Neural progenitor cell (in vitro differentiated cells): ENCODE measurements around the gene ALOX12B. TPM values are rescaled to one million over a fixed set of nuclear protein-coding genes. Genes with fewer than 3 reads are reported as not detected.

Experiments used
- DNase-seq: peaks from one replicate; pipeline ENCODE4 v3.0.0-alpha.2; 2016; ENCODE audit warnings: low spot score
- H2AFZ ChIP-seq: fragments of 200-600 bp; sonication (generic); replicated peaks from 2 replicates; pipeline ENCODE4 v1.6.1; 2016; ENCODE audit warnings: antibody characterized with exemption
- H3F3A ChIP-seq: fragments of 200-600 bp; sonication (generic); 2 replicates; pipeline ENCODE4 v1.6.1; 2016; ENCODE audit warnings: antibody characterized with exemption, low read depth
- H3K27ac ChIP-seq: fragments of 200-600 bp; sonication (generic); 2 replicates; pipeline ENCODE4 v1.5.1; 2016; ENCODE audit warnings: mild to moderate bottlenecking
- H3K27me3 ChIP-seq: fragments of 200-600 bp; sonication (generic); 2 replicates; pipeline ENCODE4 v1.6.1; 2016; ENCODE audit warnings: mild to moderate bottlenecking, moderate library complexity
- H3K36me3 ChIP-seq: fragments of 200-600 bp; sonication (generic); 2 replicates; pipeline ENCODE4 v1.5.1; 2016
- H3K4me1 ChIP-seq: fragments of 200-600 bp; sonication (generic); 2 replicates; pipeline ENCODE4 v1.6.1; 2016; ENCODE audit warnings: mixed run types
- H3K4me2 ChIP-seq: fragments of 200-600 bp; sonication (generic); 2 replicates; pipeline ENCODE4 v1.6.1; 2016
- H3K4me3 ChIP-seq: fragments of 200-600 bp; sonication (generic); 2 replicates; pipeline ENCODE4 v1.5.1; 2016
- H3K79me2 ChIP-seq: fragments of 200-600 bp; sonication (generic); 2 replicates; pipeline ENCODE4 v1.6.1; 2016; ENCODE audit warnings: low read depth
- H3K9ac ChIP-seq: fragments of 200-600 bp; sonication (generic); 2 replicates; pipeline ENCODE4 v1.6.1; 2016
- H3K9me3 ChIP-seq: fragments of 200-600 bp; sonication (generic); 2 replicates; pipeline ENCODE4 v1.5.1; 2016; ENCODE audit warnings: low read depth
- H4K20me1 ChIP-seq: fragments of 200-600 bp; sonication (generic); 2 replicates; pipeline ENCODE4 v1.6.1; 2016; ENCODE audit warnings: low read depth
- H3K27ac Mint-ChIP-seq: 3 replicates; pipeline ENCODE4 v1.8.0; 2021; ENCODE audit warnings: mixed read lengths
- H3K27me3 Mint-ChIP-seq: 2 replicates; pipeline ENCODE4 v1.8.0; 2022; ENCODE audit warnings: low read depth, mild to moderate bottlenecking, inconsistent platforms, moderate library complexity, mixed read lengths; ENCODE audit not compliant: insufficient read depth
- H3K36me3 Mint-ChIP-seq: 3 replicates; pipeline ENCODE4 v1.8.0; 2021; ENCODE audit warnings: mixed read lengths
- H3K4me1 Mint-ChIP-seq: 3 replicates; pipeline ENCODE4 v1.8.0; 2021; ENCODE audit warnings: mixed read lengths
- H3K4me3 Mint-ChIP-seq: 3 replicates; pipeline ENCODE4 v1.8.0; 2021; ENCODE audit warnings: mild to moderate bottlenecking, moderate library complexity, mixed read lengths
- H3K9me3 Mint-ChIP-seq: 3 replicates; pipeline ENCODE4 v1.8.0; 2020; ENCODE audit warnings: mixed read lengths
- CTCF ChIP-seq: fragments of 200-600 bp; sonication (generic); IDR thresholded peaks from 2 replicates; pipeline ENCODE4 v1.5.1; 2017; ENCODE audit warnings: antibody characterized with exemption, mild to moderate bottlenecking
- EZH2 ChIP-seq: fragments of 200-600 bp; sonication (generic); IDR thresholded peaks from 2 replicates; pipeline ENCODE4 v1.6.1; 2017; ENCODE audit warnings: antibody characterized with exemption, mild to moderate bottlenecking, moderate library complexity
- EZH2phosphoT487 ChIP-seq: fragments of 200-600 bp; sonication (generic); IDR thresholded peaks from 2 replicates; pipeline ENCODE4 v1.6.1; 2017; ENCODE audit warnings: antibody characterized with exemption
- total RNA-seq: library from RNA; depleted of rRNA; stranded (reverse); fragments of >200 nt; gene quantifications from 2 replicates; pipeline ENCODE4 v1.2.3, GENCODE V29; 2015; ENCODE audit warnings: low replicate concordance

Gene ALOX12B
- total RNA-seq, 1 donor from 2014 or later, result not detected

GRCh38 chr17:8087952-8088230 is 375 bp upstream of the ALOX12B start:
- no peaks in the 10 kb centered on the region for H3K9me3 ChIP-seq
- no peak overlapping the region for H3K4me3 ChIP-seq
- no peak for DNase-seq
- H2AFZ ChIP-seq, result no peak overlapping the region
- H3K4me2 ChIP-seq, result no peak overlapping the region
- TF ChIP-seq CTCF (no peak), EZH2phosphoT487 (no peak), EZH2 (no peak)
- H3F3A ChIP-seq, result no peaks in the 10 kb centered on the region
- H3K4me1 ChIP-seq, result peaks cover 8% of the 10 kb centered on the region
- Mint-ChIP-seq H3K27me3 (peaks cover 14% of the 10 kb centered on the region), H3K4me3 (no peak overlapping the region), H3K36me3 (no peaks in the 10 kb centered on the region), H3K4me1 (peaks cover 5% of the 10 kb centered on the region), H3K9me3 (no peaks in the 10 kb centered on the region), H3K27ac (no peak overlapping the region)
- no peaks in the 10 kb centered on the region for H3K79me2 ChIP-seq
- H3K36me3 ChIP-seq, result no peaks in the 10 kb centered on the region
- H3K9ac ChIP-seq, result no peak overlapping the region
- H4K20me1 ChIP-seq, result no peaks in the 10 kb centered on the region
- no peak overlapping the region for H3K27ac ChIP-seq
- H3K27me3 ChIP-seq, result peaks cover 24% of the 10 kb centered on the region

- no peaks in the 10 kb centered on the region for H3K9me3 Mint-ChIP-seq
- no peak overlapping the region for H3K27ac Mint-ChIP-seq
- no peak for DNase-seq
- Histone ChIP-seq H3K79me2 (no peaks in the 10 kb centered on the region), H3K4me1 (peaks cover 4% of the 10 kb centered on the region), H3F3A (no peaks in the 10 kb centered on the region), H3K9ac (no peak overlapping the region), H3K27ac (no peak overlapping the region), H2AFZ (no peak overlapping the region), H3K27me3 (peaks cover 35% of the 10 kb centered on the region), H3K4me2 (no peak overlapping the region), H4K20me1 (no peaks in the 10 kb centered on the region), H3K4me3 (no peak overlapping the region), H3K36me3 (no peaks in the 10 kb centered on the region), H3K9me3 (no peaks in the 10 kb centered on the region)
- no peaks in the 10 kb centered on the region for H3K4me1 Mint-ChIP-seq
- no peak overlapping the region for H3K4me3 Mint-ChIP-seq
- H3K36me3 Mint-ChIP-seq, result no peaks in the 10 kb centered on the region
- TF ChIP-seq EZH2 (no peak), EZH2phosphoT487 (no peak), CTCF (no peak)
- peaks cover 20% of the 10 kb centered on the region for H3K27me3 Mint-ChIP-seq
Measured at GRCh38 chr17:8084250-8084649, 3.3 kb downstream of the ALOX12B start.

GRCh38 chr17:8082292-8082691 is 5.2 kb downstream of the ALOX12B start:
- Histone ChIP-seq H3K4me2 (no peak overlapping the region), H4K20me1 (no peaks in the 10 kb centered on the region), H3K4me1 (peaks cover 4% of the 10 kb centered on the region), H3K9ac (no peak overlapping the region), H2AFZ (no peak overlapping the region), H3K27me3 (peaks cover 47% of the 10 kb centered on the region), H3K27ac (no peak overlapping the region), H3K36me3 (no peaks in the 10 kb centered on the region), H3K79me2 (no peaks in the 10 kb centered on the region), H3K4me3 (no peak overlapping the region), H3F3A (no peaks in the 10 kb centered on the region), H3K9me3 (no peaks in the 10 kb centered on the region)
- H3K27me3 Mint-ChIP-seq, result peaks cover 21% of the 10 kb centered on the region
- peaks cover 2% of the 10 kb centered on the region for H3K9me3 Mint-ChIP-seq
- TF ChIP-seq EZH2, result no peak
- TF ChIP-seq CTCF, result no peak
- no peak for TF ChIP-seq EZH2phosphoT487
- DNase-seq, result no peak
- H3K4me3 Mint-ChIP-seq, result no peak overlapping the region
- no peaks in the 10 kb centered on the region for H3K36me3 Mint-ChIP-seq
- no peak overlapping the region for H3K27ac Mint-ChIP-seq
- H3K4me1 Mint-ChIP-seq, result no peaks in the 10 kb centered on the region

- H3K27ac Mint-ChIP-seq, result no peak overlapping the region
- no peak overlapping the region for H3K9ac ChIP-seq
- peaks cover 2% of the 10 kb centered on the region for H3K9me3 Mint-ChIP-seq
- H3K9me3 ChIP-seq, result no peaks in the 10 kb centered on the region
- H3K4me1 Mint-ChIP-seq, result no peaks in the 10 kb centered on the region
- H3K79me2 ChIP-seq, result no peaks in the 10 kb centered on the region
- H3K36me3 ChIP-seq, result no peaks in the 10 kb centered on the region
- H3K4me3 ChIP-seq, result no peak overlapping the region
- no peak overlapping the region for H3K4me2 ChIP-seq
- no peaks in the 10 kb centered on the region for H4K20me1 ChIP-seq
- no peak for DNase-seq
- TF ChIP-seq EZH2phosphoT487, result no peak
- no peak for TF ChIP-seq EZH2
- no peak for TF ChIP-seq CTCF
- peaks cover 4% of the 10 kb centered on the region for H3K4me1 ChIP-seq
- no peak overlapping the region for H3K4me3 Mint-ChIP-seq
- H3K36me3 Mint-ChIP-seq, result no peaks in the 10 kb centered on the region
- peaks cover 51% of the 10 kb centered on the region for H3K27me3 ChIP-seq
- H3F3A ChIP-seq, result no peaks in the 10 kb centered on the region
- no peak overlapping the region for H3K27ac ChIP-seq
- peaks cover 21% of the 10 kb centered on the region for H3K27me3 Mint-ChIP-seq
- H2AFZ ChIP-seq, result no peak overlapping the region
Measured at GRCh38 chr17:8081876-8082275, 5.6 kb downstream of the ALOX12B start.
